Thymus (tissue), 11 donors: ENCODE measurements around the gene UBE2M. TPM values are rescaled to one million over a fixed set of nuclear protein-coding genes. Genes with fewer than 3 reads are reported as not detected.

ENCODE experiments used
- DNase-seq, 9 donors: peaks; one replicate each; pipeline ENCODE4 v3.0.0-alpha.2; 2013; ENCODE audit warnings: low spot score in 9 of 9, low read depth in 6 of 9, missing footprints in 1 of 9
- H3K27ac ChIP-seq, 2 donors: one replicate each; pipeline ENCODE4 v1.5.1; 2013; ENCODE audit warnings: control low read depth in 1 of 2, low read depth in 1 of 2, low read length in 1 of 2, mild to moderate bottlenecking in 1 of 2, moderate library complexity in 1 of 2
- H3K27me3 ChIP-seq, 2 donors: one replicate each; pipeline ENCODE4 v1.5.1; 2013; ENCODE audit warnings: low read length in 1 of 2; ENCODE audit not compliant: control insufficient read depth in 2 of 2, insufficient read depth in 1 of 2
- H3K36me3 ChIP-seq, 2 donors: one replicate each; pipeline ENCODE4 v1.5.1; 2013; ENCODE audit warnings: low read length in 1 of 2, mild to moderate bottlenecking in 1 of 2, moderate library complexity in 1 of 2; ENCODE audit not compliant: control insufficient read depth in 2 of 2, insufficient read depth in 2 of 2
- H3K4me1 ChIP-seq, 2 donors: one replicate each; pipeline ENCODE4 v1.5.1; 2013; ENCODE audit warnings: low read length in 2 of 2; ENCODE audit not compliant: control insufficient read depth in 2 of 2, insufficient read depth in 2 of 2
- H3K4me3 ChIP-seq, 2 donors: one replicate each; pipeline ENCODE4 v1.5.1; 2013; ENCODE audit warnings: low read length in 2 of 2, control low read depth in 1 of 2, mild to moderate bottlenecking in 1 of 2
- H3K9me3 ChIP-seq, 2 donors: one replicate each; pipeline ENCODE4 v1.5.1; 2013; ENCODE audit warnings: low read length in 1 of 2, mild to moderate bottlenecking in 1 of 2; ENCODE audit not compliant: control insufficient read depth in 2 of 2, insufficient read depth in 1 of 2
- WGBS: extraction: QIAGEN DNeasy Blood & Tissue Kit; methylation state at CpG from one replicate; pipeline ENCODE4 v1.1.7; 2013; 5-methylcytosine and 5-hydroxymethylcytosine counted together
- polyA plus RNA-seq: library from polyadenylated mRNA; stranded (reverse); fragments of 200-250 nt; gene quantifications from one replicate; pipeline ENCODE4 v1.2.3, GENCODE V29; 2013
- total RNA-seq: library from RNA; stranded (reverse); fragments of 120-200 nt; gene quantifications from one replicate; pipeline ENCODE4 v1.2.4, GENCODE V29; 2013
- donor health status: healthy.

The UBE2M gene
- total and polyA plus RNA-seq, 2 donors: 33.3 to 43.9 TPM

GRCh38 chr19:58518256-58519086 lies 39.9 kb downstream of the UBE2M start:
- H3K27ac ChIP-seq: peak overlapping the region; percentile 96 to 97
- H3K27me3 ChIP-seq: no peaks in the 10 kb centered on the region
- H3K9me3 ChIP-seq: peaks cover 2 to 4% of the 10 kb centered on the region in 2 donors
- H3K36me3 ChIP-seq: peaks cover 18 to 21% of the 10 kb centered on the region in 2 donors
- H3K4me3 ChIP-seq: peak overlapping the region; percentile 62 to 69
- peaks cover 16 to 34% of the 10 kb centered on the region in 2 donors for H3K4me1 ChIP-seq
- WGBS: 16% methylated on average over 22 of the region's 22 CpGs
- DNase-seq: peak in 1 of 9 donors; percentile 23

DNA sequence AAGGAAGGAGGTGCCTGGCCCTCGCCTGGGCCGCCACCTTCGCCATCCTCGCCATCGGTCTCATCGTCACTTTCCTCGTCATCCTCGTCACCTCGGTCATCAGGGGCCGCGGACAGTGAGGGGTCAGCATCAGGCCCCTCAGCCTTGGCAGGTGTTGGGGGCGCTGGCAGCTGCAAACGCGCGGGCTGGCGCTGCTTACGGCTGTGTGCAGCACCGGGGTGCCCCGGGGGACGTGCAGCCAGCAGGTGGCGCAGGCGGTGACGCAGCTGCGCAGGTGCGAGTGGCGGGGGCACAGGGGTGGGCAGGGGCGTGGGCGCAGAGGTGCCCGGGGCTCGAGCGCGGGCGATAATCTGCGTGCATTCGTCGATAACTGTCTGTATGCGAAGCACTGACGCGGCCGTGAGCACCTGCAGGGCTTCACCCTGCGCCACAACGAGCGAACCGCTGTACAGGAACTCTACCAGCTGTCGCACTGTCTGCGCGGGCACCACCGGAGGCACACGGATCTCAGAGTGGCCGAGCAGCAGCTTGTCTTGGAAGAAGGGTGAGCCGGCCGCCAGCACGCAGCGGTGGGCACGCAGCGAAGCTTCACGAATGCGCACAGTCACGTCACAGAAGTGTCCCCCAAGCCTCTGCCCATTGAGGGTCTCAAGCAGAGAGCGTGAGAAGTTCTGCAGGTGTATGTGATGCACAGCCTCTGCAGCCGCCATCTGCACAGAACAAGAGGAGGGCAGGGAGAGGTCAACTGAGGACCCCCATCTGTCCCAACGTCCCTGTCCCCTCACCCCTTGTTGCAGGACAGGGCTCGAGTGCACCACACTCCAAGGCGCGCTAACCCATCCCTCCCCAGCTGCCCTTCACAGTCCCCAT lies 41.2 kb downstream of the UBE2M start:
- Histone ChIP-seq H3K27ac (no peak overlapping the region), H3K4me1 (peaks cover 17 to 35% of the 10 kb centered on the region in 2 donors), H3K9me3 (peaks cover 2 to 4% of the 10 kb centered on the region in 2 donors), H3K27me3 (no peaks in the 10 kb centered on the region), H3K36me3 (peaks cover 18 to 21% of the 10 kb centered on the region in 2 donors), H3K4me3 (no peak overlapping the region)
- DNase-seq: no peak
- WGBS: 97% methylated on average over 65 of the region's 65 CpGs

- Histone ChIP-seq H3K36me3 (peaks cover 18 to 21% of the 10 kb centered on the region in 2 donors), H3K9me3 (peaks cover 2 to 4% of the 10 kb centered on the region in 2 donors), H3K4me3 (no peak overlapping the region), H3K27ac (no peak overlapping the region), H3K4me1 (peaks cover 17 to 35% of the 10 kb centered on the region in 2 donors), H3K27me3 (no peaks in the 10 kb centered on the region)
- 97% methylated on average over 25 of the region's 25 CpGs for WGBS
- no peak for DNase-seq
Measured at GRCh38 chr19:58516246-58516836, 42.1 kb downstream of the UBE2M start.

GRCh38 chr19:58515259-58515658 lies 43.2 kb downstream of the UBE2M start:
- Histone ChIP-seq H3K4me1 (peaks cover 17 to 30% of the 10 kb centered on the region in 2 donors), H3K4me3 (no peak overlapping the region), H3K36me3 (peaks cover 18 to 21% of the 10 kb centered on the region in 2 donors), H3K9me3 (peaks cover 2 to 4% of the 10 kb centered on the region in 2 donors), H3K27me3 (no peaks in the 10 kb centered on the region), H3K27ac (no peak overlapping the region)
- DNase-seq: no peak
- WGBS: 98% methylated on average over 2 of the region's 2 CpGs

DNA sequence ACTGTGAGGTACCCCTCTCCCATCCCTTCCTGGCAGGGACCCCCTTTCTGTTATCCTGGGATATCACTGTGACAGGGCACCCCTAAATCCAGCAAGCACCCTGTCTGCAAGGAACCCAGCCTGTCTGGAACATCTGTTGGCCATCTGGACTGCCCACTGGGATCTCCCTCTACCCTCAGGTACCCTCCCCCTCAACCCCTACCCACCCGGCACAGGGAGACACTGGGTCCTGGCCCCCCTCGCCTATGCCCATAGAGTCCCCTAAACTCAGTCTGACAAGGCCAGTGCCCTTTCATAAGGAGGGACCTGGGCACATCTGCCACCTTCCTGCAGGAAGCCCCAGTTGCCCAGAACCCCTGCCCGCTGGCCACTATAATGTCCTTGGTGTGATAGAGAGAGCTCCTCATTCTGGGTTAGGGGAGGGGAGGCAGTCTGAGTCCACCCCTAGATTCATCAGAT lies 43.8 kb downstream of the UBE2M start:
- H3K36me3 ChIP-seq: peaks cover 18 to 21% of the 10 kb centered on the region in 2 donors
- H3K27ac ChIP-seq: no peak overlapping the region
- H3K9me3 ChIP-seq: peaks cover 2 to 4% of the 10 kb centered on the region in 2 donors
- H3K4me3 ChIP-seq: peak overlapping the region in 1 of 2 donors; percentile 42
- 85% methylated on average over 3 of the region's 3 CpGs for whole genome bisulfite sequencing
- H3K27me3 ChIP-seq: no peaks in the 10 kb centered on the region
- no peak for DNase-seq
- H3K4me1 ChIP-seq: peaks cover 17 to 26% of the 10 kb centered on the region in 2 donors

DNA sequence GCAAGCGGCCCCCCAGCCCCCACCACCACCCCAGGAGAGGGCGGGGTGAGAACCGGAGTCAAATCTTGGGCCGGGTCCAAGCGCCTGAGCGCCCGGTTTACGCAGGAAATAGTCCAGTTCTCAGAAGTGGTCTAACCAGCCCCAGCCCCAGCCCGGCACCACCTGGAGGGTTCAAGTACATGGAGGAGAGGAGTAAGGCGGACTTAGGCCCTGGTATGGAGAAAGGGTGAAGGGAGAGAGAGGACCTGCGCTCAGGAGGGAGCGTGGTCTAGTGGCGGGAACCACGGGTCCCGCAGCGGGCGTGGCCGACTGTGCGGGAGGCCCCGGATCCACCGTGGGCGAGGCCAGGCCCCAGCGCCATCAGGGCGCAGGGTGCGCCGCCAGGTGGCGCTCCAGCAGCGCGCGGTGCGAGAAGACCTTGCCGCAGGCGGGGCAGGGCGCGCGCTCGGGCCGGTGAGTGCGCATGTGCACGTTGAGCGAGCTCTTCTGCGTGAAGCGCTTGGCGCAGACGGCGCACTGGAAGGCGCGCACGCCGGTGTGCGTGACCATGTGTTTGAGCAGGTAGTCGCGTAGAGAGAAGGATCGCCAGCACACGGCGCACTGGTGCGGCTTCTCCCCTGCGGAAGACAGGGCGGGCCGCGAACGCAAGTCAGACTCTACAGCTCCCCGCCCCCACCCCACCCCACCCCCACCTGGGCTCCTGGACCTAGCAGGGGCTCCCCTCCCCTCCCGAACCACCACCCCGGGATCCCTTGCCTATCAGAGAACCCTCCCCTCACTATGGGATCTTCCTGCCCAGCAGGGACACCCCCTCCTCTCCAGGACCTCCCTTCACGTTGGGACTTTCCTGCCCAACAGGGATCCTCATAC lies 44.5 kb downstream of the UBE2M start:
- Histone ChIP-seq H3K27ac (peak overlapping the region; percentile 6 to 55), H3K4me1 (peaks cover 17 to 25% of the 10 kb centered on the region in 2 donors)

DNA sequence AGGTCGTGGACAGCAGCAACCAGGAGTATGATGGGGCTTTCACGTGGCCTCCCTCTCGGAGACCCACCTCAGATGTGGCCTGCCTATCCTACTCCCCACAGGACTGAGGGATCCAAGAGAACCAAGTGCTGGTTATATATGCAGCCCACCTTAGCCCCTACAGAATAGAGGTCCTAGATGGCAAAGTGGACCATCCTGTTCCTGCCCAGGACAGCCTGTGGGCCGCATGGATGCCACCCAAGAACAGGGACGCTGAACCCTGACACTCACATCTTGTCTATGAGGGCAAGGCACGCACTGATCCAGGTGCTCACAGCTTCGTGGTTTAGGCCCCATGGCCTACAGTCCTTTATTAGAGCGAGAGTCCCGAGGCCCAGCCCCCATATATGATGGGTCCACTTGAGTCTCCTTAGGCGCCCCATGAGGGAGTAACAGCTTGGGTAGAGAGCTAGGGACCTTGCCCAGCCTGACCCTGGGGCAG lies 45.2 kb downstream of the UBE2M start:
- peaks cover 11 to 18% of the 10 kb centered on the region in 2 donors for H3K4me1 ChIP-seq
- peaks cover 18 to 21% of the 10 kb centered on the region in 2 donors for H3K36me3 ChIP-seq
- no peak overlapping the region for H3K4me3 ChIP-seq
- peaks cover 2 to 3% of the 10 kb centered on the region in 2 donors for H3K9me3 ChIP-seq
- no peak for DNase-seq
- no peaks in the 10 kb centered on the region for H3K27me3 ChIP-seq
- H3K27ac ChIP-seq: peak overlapping the region in 1 of 2 donors; percentile 55
- 95% methylated on average over 10 of the region's 10 CpGs for WGBS

More for the DNA sequence above, 44.5 kb downstream of the UBE2M start:
- WGBS: 9% methylated on average over 66 of the region's 66 CpGs
- peak; percentile 76 to 98 (median 90) for DNase-seq
- H3K4me3 ChIP-seq: peak overlapping the region; percentile 42 to 48
- peaks cover 18 to 21% of the 10 kb centered on the region in 2 donors for H3K36me3 ChIP-seq
- H3K27me3 ChIP-seq: no peaks in the 10 kb centered on the region
- H3K9me3 ChIP-seq: peaks cover 2 to 4% of the 10 kb centered on the region in 2 donors
